GM21390 (cell line): ENCODE results near the gene WDPCP.
A peak's percentile ranks its signal among the peaks of the same experiment; 100 is the strongest.
"Not testable (repeated sequence)": the region's sequence is repeated elsewhere in the genome, so short reads cannot be mapped to it uniquely, and the experiment has no call there.

Source experiments
- ATAC-seq: cut with Tn5 transposase; IDR thresholded peaks from one replicate; pipeline ENCODE4 v1.9.1; 2021; ENCODE audit not compliant: unreplicated experiment

WDPCP gene

DNA sequence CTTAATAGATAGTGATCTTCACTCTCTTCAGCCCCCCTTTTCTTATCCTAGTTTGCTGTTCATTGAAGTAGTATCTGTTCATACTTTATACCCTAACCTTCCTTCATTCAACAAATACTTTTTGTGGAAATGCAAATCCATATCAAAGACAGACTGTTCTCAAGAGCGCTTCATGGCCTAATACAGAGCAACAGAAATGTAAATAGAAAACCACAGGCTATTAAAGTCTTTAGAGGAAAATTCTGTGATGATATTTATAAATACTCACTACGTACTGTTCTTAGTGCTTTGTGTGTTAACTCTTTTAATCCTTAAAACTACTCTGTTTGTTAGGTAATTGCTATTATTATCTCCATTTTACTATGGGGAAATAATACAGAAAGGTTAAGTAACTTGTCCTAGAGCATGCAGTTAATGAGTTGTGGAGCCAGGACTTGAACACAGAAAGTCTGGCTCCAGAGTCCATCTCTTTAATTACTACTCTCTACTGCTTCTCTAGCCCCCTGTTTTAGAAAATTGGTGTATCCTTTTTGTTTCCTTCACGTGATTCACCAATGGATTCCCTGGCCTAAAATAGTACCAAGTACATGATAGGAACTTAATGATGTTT, 3.4 kb upstream of the WDPCP start:
- ATAC-seq = no peak

DNA sequence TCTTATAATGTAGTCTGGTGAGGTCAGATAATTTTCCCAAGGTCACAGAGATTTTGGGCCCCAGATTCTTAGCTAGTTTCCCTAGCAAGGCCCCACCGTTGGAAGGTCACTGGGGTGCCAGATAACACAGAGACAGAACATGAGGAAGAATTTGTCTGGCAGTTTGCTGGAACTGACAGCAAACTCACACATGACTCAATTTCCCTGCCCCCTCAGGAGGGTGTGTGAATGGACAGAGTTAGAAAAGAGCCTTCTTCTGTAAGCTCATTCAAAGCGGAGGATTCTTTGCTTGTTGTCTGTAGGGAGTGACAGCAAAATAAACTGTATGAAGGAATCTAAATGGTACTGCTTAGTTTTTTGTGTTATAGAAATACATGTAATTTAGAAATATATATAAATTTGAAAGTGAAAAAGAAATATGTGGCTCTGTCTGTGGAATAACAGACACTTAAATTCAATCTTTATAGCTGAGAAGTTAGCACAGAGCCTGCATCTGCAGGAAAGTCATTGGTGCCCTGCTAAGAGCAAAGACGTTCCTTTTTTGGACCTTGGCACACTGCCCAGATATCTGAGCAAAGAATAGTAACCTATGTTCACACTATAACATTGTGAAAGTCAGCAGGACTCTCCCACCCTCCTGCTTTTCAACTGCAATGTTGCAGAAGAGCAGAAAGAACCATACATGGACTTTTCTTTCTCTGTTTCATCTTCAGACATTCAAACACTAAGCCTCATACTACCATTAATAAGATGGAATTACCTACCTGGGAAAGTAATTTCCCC, 2.5 kb upstream of the WDPCP start:
- no peak for ATAC-seq

- peak; percentile 5 for ATAC-seq
These were observed 1.1 kb upstream of the WDPCP start for GRCh38 chr2:63589148-63589958.

DNA sequence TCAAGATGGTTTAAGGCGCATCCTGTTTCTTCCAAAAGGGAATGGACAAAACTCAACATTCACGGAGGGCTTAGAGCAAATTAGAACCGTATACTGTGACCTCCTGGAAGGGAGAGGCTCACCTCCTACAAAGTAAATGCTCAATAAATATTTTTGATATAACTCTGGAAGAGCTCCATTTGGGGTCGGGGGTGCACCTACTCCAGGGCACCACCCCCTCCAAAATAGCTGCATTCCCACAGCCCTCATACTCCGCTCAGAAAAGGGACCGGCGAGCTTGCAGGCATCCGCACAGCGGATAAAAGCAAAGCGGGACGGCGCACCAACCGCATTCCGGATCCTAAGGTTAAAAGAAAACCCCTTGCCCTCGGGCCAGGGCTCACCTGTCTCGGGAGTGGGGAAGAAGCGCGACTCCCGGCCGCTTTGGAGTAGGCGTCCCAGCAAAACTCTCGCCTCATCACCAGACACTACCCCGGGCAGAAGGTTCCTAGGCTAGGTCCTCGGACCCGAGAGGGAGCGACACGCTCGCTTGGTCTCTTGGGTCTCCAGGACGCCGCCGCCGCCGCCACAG, 378 bp downstream of the WDPCP start:
- peak; percentile 3 for ATAC-seq

DNA sequence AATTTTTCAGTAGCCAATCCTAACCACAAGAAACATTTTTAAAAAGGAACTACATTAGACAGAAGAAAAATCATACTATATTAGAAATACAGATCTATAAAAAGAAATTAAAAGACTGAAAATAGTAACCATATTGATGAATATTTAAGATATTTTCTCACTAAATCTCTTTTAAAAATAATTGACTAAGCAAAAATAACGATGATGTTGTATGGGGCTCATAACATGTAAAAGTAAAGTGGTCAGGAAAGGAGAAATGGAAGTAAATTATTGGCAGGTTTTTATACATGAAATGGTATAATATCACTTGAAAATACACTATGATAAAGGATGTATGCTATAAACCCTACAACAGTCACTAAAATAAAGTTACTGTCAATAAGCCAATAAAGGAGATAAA, 5.4 kb downstream of the WDPCP start:
- ATAC-seq = no peak

- no peak for ATAC-seq
These were observed 6.8 kb downstream of the WDPCP start for GRCh38 chr2:63581298-63581961.

DNA sequence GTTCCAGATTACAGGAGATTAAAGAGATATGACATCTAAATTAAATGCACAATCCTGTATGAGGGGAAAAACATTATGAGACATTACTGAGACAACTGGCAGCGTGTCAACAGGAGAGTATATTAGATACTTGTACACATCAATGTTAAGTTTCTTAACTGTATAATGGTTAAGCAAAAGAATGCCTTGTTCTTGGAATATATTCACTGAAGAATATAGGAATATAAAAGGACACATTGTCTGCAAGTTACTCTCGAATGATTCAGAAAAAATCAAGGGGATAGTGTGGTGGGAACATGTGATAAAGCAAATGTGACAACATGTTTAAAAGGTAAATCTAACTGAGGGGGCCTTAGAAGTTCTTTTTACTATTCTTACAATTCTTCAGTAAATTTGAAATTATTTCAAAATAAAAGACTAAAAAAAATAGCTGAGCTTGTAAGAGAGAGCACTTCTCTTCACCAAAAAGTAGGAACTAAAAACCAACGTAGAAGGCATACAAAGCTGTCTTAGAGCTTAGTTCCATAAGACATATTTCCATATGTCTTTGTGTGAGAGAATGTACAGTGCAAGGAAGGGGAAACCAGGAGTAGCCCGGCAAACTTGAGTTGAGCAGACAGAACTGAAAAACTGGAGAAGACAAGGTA, 7.5 kb downstream of the WDPCP start:
- no peak for ATAC-seq

DNA sequence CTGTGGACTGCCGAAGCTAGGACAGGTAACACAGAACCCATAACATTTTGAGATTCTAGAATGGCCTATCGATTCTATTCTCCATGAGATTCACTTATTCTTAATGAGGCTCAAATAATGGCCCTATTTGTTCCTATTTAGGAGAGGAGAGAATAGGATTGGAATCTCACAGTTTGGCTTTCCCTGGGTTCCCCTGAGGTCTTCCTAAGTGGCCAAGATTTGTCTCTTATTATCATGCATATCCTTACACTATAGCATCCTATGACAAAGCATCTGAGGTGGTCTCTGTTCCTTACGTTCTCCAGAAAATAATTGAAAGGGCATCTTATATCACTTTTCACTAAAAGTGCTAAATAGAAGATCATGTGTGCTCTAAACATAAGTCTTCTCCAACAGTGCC, 9.5 kb downstream of the WDPCP start:
- ATAC-seq = no peak

DNA sequence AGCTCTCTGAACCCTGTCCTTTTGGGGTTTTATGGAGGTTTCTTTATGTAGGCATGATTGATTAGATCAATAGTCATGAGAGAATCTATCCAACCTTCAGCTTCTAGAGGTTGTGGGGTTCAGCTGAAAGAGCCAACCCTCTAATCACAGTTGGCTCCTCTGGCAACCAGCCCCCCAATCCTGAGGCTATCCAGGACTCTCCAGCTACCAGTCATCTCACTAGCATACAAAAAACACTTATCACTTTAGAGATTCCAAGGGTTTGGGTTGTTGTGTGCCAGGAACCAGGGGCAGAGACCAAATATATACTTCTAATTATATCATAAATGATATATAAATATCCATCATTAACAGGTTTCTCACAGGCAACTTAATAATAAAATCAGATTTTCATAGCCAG, 11.7 kb downstream of the WDPCP start:
- no peak for ATAC-seq

DNA sequence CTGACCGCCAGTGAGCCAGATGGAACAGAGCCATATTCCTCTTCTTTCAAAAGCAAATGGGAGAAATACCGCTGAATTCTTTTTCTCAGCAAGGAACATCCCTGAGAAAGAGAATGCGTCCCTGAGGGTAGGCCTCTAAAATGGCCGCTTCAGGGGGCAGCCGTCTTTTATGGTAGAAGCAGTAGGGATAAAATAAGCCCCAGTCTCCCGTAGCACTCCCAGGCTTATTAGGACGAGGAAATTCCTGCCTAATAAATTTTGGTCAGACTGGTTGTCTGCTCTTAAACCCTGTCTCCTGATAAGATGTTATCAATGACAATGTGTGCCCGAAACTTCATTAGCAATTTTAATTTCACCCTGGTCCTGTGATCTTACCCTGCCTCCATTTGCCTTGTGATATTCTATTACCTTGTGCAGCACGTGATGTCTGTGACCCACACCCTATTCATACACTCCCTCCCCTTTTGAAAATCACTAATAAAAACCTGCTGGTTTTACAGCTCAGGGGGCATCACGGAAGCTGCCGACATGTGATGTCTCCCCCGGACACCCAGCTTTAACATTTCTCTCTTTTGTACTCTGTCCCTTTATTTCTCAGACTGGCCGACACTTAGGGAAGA, 14.4 kb downstream of the WDPCP start:
- not testable (repeated sequence) for ATAC-seq

DNA sequence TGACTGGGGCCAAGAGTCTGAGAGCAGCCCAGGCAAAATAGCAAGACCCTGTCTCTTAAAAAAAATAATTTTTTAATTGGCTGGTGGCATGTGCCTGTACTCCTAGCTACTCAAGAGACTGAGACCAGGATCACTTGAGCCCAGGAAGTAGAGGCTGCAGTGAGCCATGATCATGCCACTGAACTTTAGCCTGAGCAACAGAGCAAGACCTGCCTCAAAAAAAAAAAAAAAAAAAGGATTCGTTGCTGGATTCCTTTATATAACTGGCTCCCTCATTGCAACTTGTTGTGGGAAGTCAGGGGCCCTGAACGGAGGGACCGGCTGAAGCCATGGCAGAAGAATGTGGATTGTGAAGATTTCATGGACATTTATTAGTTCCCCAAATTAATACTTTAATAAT, 15.3 kb downstream of the WDPCP start:
- not testable (repeated sequence) for ATAC-seq

DNA sequence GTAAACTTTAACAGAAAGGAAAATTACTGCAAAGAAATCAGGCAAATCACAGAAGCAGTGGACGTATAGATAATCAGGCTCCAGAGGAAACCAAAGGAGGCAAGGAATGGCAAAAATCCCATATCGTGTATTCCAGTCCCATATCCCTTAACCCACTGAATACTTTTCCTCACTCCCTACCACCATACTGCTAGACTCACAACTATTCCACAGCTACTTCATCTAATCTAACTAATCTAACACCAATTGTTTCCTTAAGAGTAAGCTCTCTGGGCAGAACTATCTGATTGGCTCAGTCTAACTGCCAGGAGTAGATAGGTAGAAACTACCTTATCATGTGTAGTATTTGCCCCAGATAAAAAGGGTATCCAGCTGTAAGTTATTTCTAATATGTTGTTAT, 16.3 kb downstream of the WDPCP start:
- no peak for ATAC-seq

DNA sequence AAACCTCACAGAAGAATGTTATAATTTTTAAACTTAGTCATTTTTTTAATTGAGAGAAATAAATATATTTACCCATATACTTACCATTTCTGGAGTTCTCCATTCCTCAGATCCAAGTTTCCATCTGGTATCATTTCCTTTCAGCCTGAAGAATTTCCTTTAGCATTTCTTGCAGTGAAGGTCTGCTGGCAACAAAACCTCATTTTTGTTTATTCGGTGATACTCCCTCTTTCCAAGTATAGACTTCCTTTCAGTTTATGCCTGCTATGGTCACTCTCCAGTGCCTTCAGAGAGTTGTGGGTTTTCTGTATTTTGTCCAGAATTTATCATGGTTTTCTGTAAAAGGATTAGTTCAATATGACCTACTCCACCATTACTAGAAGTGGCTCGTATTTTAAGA, 17.0 kb downstream of the WDPCP start:
- ATAC-seq = no peak

DNA sequence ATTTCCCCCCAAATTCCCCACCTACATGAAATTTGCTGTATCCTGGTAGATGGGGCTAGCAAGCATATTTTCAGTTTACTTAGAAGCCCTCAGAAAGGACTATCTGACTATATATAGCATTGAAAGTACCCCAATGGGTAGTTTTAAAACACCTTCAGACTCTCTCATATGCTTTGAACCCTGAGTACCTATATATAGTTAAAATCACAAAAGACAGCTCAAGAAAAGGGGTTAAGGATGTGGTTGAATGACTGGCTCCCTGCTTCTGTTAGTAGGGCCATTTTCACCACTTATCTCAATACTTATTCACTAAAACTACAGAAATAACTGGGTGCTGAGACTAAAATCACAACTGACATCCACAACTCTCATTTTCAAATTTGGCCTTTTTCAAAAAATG, 18.5 kb downstream of the WDPCP start:
- peak; percentile 84 for ATAC-seq

- no peak for ATAC-seq
These were observed 25.5 kb downstream of the WDPCP start for GRCh38 chr2:63562751-63563150.

- ATAC-seq = not testable (repeated sequence)
These were observed 29.4 kb downstream of the WDPCP start for GRCh38 chr2:63558922-63559321.

- ATAC-seq = not testable (repeated sequence)
These were observed 30.5 kb downstream of the WDPCP start for GRCh38 chr2:63557819-63558218.

GRCh38 chr2:63555931-63556330, 32.3 kb downstream of the WDPCP start:
- ATAC-seq = no peak

DNA sequence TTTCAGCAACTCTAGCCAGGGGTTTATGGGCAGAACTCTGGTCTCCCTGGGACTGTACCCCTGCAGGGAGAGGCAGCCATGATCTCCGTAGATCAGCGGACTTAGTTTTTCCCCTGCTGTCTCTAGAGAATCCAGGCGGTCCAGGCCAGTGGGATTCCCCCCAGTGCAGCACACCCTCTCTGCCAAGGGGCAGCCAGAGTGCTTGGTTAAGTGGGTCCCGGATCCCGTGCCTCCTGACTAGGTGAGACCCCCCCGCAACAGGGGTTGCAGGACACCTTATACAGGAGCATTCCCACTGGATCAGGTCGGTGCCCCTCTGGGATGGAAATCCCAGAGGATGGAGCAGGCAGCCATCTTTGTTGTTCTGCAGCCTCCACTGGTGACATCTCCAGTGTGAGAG, 33.0 kb downstream of the WDPCP start:
- ATAC-seq = no peak

DNA sequence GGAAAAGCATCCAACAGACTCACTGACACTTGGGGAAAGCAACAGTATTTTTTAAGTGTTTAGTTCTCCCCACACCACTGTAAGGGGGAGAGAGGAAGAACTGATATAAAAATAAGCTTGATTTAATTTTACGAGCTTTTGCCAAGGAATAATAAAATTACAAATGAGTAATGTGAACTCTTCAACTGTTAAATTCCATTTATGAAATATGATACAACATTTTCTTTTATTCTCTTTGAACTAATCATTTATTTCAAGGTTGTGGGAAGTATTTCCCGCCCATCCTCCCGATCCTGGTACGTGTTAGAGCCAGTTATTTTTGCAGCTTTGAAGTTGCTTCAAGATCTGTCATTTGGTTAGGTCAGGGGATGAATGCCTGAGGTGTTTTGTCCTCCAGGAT, 35.2 kb downstream of the WDPCP start:
- no peak for ATAC-seq
